NCI-H748 treated with DMSO at 0.1 percent for 48 hours (cell line): Measurements from ENCODE around the gene FKBP5.
"Not testable (repeated sequence)": the region's sequence is repeated elsewhere in the genome, so short reads cannot be mapped to it uniquely, and the experiment has no call there.

ENCODE experiments used
- DNase-seq: peaks from one replicate; lab custom pipeline; 2025; lab: John Stamatoyannopoulos, UW

Gene FKBP5

DNA sequence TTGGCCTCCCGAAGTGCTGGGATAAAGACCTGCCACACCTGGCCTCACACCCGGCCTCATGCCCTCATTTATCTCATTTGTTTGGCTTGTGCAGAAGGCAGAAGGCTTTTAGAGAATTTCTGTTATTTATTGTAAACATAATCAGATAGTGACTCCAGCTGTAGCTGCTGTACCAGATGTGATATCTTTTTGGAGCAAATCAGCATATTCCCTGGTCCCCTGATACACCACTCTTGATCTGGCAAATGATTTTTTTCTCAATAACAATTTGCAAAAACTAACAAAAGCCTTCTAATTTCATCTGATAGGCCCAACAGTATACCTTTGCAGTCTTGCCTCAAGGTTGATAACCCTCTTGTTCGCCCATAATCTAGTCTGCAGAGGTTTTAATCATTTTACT, 149.5 kb downstream of the FKBP5 start:
- DNase-seq: no peak

DNA sequence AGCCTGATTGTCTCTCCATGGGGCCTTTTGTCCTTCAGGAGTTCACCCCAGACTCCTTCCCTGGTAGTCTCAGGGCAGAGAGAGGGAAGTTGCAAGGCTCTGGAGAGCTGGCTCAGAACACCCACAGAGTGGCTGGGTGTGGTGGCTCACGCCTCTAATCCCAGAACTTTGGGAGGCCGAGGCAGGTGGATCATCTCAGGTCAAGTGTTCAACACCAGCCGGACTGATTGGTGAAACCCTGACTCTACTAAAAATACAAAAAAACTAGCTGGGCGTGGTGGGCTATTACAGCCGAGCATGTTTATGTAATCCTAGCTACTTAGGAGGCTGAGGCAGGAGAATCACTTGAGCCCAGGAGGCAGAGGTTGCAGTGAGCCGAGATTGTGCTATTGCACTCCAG, 152.9 kb downstream of the FKBP5 start:
- DNase-seq: not testable (repeated sequence)

DNA sequence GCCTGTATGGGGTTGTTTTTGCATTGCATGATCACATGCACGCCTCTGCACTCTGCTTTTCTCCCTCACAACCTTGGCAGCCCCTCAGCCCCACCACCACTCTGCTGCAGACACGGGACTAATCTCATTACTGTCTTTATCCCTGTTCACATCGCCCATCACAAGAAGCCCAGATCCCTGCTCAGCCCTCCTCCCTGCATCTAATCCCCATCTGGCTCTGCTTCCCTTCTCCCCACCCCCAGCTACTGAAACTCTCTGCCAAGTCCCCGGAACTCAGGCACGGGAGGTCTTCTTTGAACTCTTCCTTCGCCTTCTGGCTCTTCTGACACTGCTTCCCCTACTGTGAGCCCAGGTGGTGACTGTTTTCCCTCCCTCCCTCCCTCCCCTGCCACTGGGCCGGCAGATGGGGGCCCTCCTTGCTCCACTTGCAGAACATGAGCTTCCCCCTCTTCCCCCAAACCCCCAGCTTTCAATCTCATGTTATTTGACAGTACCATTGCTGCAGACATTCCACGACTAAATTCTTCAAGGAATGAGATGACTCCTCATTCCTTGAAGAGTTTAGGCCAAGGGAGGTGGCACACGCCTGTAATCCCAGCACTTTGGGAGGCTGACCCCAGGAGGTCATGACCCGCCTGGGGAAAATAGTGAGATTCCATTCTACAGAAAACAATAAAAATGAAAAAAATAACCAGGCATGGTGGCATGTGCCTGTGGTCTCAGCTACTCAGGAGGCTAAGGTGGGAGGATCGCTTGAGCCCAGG, 154.1 kb downstream of the FKBP5 start:
- DNase-seq: no peak

DNA sequence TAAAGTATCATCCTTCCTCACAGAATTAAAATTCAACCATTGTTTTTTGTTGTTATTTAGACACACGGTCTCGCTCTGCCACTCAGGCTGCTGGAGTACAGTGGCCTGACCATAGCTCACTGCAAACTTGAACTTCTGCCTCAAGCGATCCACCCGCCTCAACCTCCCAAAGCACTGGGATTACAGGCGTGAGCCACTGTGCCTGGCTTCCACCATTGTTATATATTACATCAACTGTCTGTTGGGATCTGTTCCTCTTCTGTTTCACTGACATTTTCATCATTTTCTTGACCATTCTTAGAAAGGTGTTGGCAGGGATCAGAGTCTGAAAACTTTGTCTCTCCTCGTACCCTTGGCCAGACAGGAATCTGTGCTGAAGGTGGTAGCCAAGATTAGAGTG, 154.7 kb downstream of the FKBP5 start:
- no peak for DNase-seq

DNA sequence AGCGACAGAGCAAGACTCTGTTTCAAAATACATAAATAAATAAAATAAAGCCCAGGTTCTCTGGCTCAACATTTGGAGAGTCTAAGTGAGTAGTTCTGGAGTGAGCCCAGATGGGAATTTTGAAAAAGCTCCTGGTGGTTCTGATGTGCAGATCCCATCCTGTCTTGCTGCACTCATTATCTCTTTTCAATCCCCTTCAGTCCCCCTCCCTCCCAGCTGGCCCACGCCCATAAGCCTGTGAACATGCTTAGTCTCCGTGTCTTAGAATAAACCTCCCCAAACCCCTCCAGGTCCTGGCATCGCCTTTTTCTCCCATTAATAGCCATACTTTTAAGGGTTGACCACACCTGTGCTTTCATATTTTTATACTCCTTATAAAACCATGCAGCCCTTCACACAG, 156.6 kb downstream of the FKBP5 start:
- DNase-seq: no peak

DNA sequence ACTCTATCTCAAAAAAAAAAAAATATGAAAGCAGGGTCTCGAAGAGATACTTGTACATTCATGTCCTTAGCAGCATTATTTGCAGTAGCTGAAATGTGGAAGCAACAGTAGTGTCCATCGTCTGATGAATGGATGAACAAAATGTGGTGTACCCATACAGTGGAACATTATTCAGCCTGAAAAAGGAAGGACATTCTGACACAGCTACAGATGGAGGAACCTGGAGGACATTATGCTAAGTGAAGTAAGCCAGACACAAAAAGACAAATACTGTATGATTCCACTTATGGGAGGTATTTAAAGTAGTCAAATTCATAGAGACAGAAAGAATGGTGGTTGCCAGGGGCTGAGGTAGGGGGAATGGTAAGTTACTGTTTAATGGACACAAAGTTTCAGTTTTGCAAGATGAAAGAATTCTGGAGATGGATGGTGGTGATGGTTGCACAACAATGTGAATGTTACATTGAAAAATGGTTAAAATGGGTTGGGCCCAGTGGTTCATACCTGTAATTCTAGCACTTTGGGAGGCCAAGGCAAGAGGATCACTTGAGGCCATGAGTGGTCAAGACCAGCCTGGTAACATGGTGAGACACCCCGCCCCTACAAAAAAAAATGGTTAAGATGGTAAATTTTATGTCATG, 164.2 kb downstream of the FKBP5 start:
- no peak for DNase-seq
